Neural progenitor cell (in vitro differentiated cells): ENCODE measurements around the gene VPS37B. TPM values are rescaled to one million over a fixed set of nuclear protein-coding genes. Genes with fewer than 3 reads are reported as not detected.

Source experiments
- DNase-seq: peaks from one replicate; pipeline ENCODE4 v3.0.0-alpha.2; 2016; ENCODE audit warnings: low spot score
- H2AFZ ChIP-seq: fragments of 200-600 bp; sonication (generic); replicated peaks from 2 replicates; pipeline ENCODE4 v1.6.1; 2016; ENCODE audit warnings: antibody characterized with exemption
- H3F3A ChIP-seq: fragments of 200-600 bp; sonication (generic); 2 replicates; pipeline ENCODE4 v1.6.1; 2016; ENCODE audit warnings: antibody characterized with exemption, low read depth
- H3K27ac ChIP-seq: fragments of 200-600 bp; sonication (generic); 2 replicates; pipeline ENCODE4 v1.5.1; 2016; ENCODE audit warnings: mild to moderate bottlenecking
- H3K27me3 ChIP-seq: fragments of 200-600 bp; sonication (generic); 2 replicates; pipeline ENCODE4 v1.6.1; 2016; ENCODE audit warnings: mild to moderate bottlenecking, moderate library complexity
- H3K36me3 ChIP-seq: fragments of 200-600 bp; sonication (generic); 2 replicates; pipeline ENCODE4 v1.5.1; 2016
- H3K4me1 ChIP-seq: fragments of 200-600 bp; sonication (generic); 2 replicates; pipeline ENCODE4 v1.6.1; 2016; ENCODE audit warnings: mixed run types
- H3K4me2 ChIP-seq: fragments of 200-600 bp; sonication (generic); 2 replicates; pipeline ENCODE4 v1.6.1; 2016
- H3K4me3 ChIP-seq: fragments of 200-600 bp; sonication (generic); 2 replicates; pipeline ENCODE4 v1.5.1; 2016
- H3K79me2 ChIP-seq: fragments of 200-600 bp; sonication (generic); 2 replicates; pipeline ENCODE4 v1.6.1; 2016; ENCODE audit warnings: low read depth
- H3K9ac ChIP-seq: fragments of 200-600 bp; sonication (generic); 2 replicates; pipeline ENCODE4 v1.6.1; 2016
- H3K9me3 ChIP-seq: fragments of 200-600 bp; sonication (generic); 2 replicates; pipeline ENCODE4 v1.5.1; 2016; ENCODE audit warnings: low read depth
- H4K20me1 ChIP-seq: fragments of 200-600 bp; sonication (generic); 2 replicates; pipeline ENCODE4 v1.6.1; 2016; ENCODE audit warnings: low read depth
- H3K27ac Mint-ChIP-seq: 3 replicates; pipeline ENCODE4 v1.8.0; 2021; ENCODE audit warnings: mixed read lengths
- H3K27me3 Mint-ChIP-seq: 2 replicates; pipeline ENCODE4 v1.8.0; 2022; ENCODE audit warnings: low read depth, mild to moderate bottlenecking, inconsistent platforms, moderate library complexity, mixed read lengths; ENCODE audit not compliant: insufficient read depth
- H3K36me3 Mint-ChIP-seq: 3 replicates; pipeline ENCODE4 v1.8.0; 2021; ENCODE audit warnings: mixed read lengths
- H3K4me1 Mint-ChIP-seq: 3 replicates; pipeline ENCODE4 v1.8.0; 2021; ENCODE audit warnings: mixed read lengths
- H3K4me3 Mint-ChIP-seq: 3 replicates; pipeline ENCODE4 v1.8.0; 2021; ENCODE audit warnings: mild to moderate bottlenecking, moderate library complexity, mixed read lengths
- H3K9me3 Mint-ChIP-seq: 3 replicates; pipeline ENCODE4 v1.8.0; 2020; ENCODE audit warnings: mixed read lengths
- CTCF ChIP-seq: fragments of 200-600 bp; sonication (generic); IDR thresholded peaks from 2 replicates; pipeline ENCODE4 v1.5.1; 2017; ENCODE audit warnings: antibody characterized with exemption, mild to moderate bottlenecking
- EZH2 ChIP-seq: fragments of 200-600 bp; sonication (generic); IDR thresholded peaks from 2 replicates; pipeline ENCODE4 v1.6.1; 2017; ENCODE audit warnings: antibody characterized with exemption, mild to moderate bottlenecking, moderate library complexity
- EZH2phosphoT487 ChIP-seq: fragments of 200-600 bp; sonication (generic); IDR thresholded peaks from 2 replicates; pipeline ENCODE4 v1.6.1; 2017; ENCODE audit warnings: antibody characterized with exemption
- total RNA-seq: library from RNA; depleted of rRNA; stranded (reverse); fragments of >200 nt; gene quantifications from 2 replicates; pipeline ENCODE4 v1.2.3, GENCODE V29; 2015; ENCODE audit warnings: low replicate concordance

Gene VPS37B
- total RNA-seq, 1 donor from 2014 or later = 19.4 TPM

- no peak overlapping the region for H3K9ac ChIP-seq
- Mint-ChIP-seq H3K9me3 (no peaks in the 10 kb centered on the region), H3K4me3 (peak overlapping the region; percentile 70), H3K4me1 (peaks cover 81% of the 10 kb centered on the region), H3K36me3 (peaks cover 2% of the 10 kb centered on the region), H3K27ac (peak overlapping the region; percentile 81), H3K27me3 (peaks cover 11% of the 10 kb centered on the region)
- peaks cover 82% of the 10 kb centered on the region for H4K20me1 ChIP-seq
- H3F3A ChIP-seq = peaks cover 29% of the 10 kb centered on the region
- H3K36me3 ChIP-seq = no peaks in the 10 kb centered on the region
- peak; percentile 64 for DNase-seq
- peak overlapping the region; percentile 72 for H3K4me2 ChIP-seq
- peaks cover 81% of the 10 kb centered on the region for H3K79me2 ChIP-seq
- peak overlapping the region; percentile 40 for H3K27ac ChIP-seq
- peaks cover 53% of the 10 kb centered on the region for H3K4me1 ChIP-seq
- H3K27me3 ChIP-seq = peaks cover 42% of the 10 kb centered on the region
- H2AFZ ChIP-seq = no peak overlapping the region
- H3K9me3 ChIP-seq = no peaks in the 10 kb centered on the region
- TF ChIP-seq CTCF = no peak
- no peak for TF ChIP-seq EZH2
- TF ChIP-seq EZH2phosphoT487 = no peak
- H3K4me3 ChIP-seq = peak overlapping the region; percentile 34
Observed at GRCh38 chr12:122891661-122892525, 4.0 kb downstream of the VPS37B start.

- H3K4me3 Mint-ChIP-seq = peak overlapping the region; percentile 17
- Histone ChIP-seq H3K79me2 (peaks cover 89% of the 10 kb centered on the region), H3K4me3 (no peak overlapping the region), H2AFZ (no peak overlapping the region), H3K4me1 (peaks cover 53% of the 10 kb centered on the region), H3K9ac (no peak overlapping the region), H3K36me3 (no peaks in the 10 kb centered on the region), H3K27ac (no peak overlapping the region), H3K9me3 (no peaks in the 10 kb centered on the region), H3F3A (peaks cover 21% of the 10 kb centered on the region), H3K4me2 (no peak overlapping the region), H3K27me3 (peaks cover 25% of the 10 kb centered on the region), H4K20me1 (peaks cover 95% of the 10 kb centered on the region)
- peak overlapping the region; percentile 85 for H3K27ac Mint-ChIP-seq
- H3K27me3 Mint-ChIP-seq = peaks cover 4% of the 10 kb centered on the region
- peaks cover 2% of the 10 kb centered on the region for H3K36me3 Mint-ChIP-seq
- no peak for TF ChIP-seq EZH2
- TF ChIP-seq CTCF = no peak
- no peak for TF ChIP-seq EZH2phosphoT487
- H3K4me1 Mint-ChIP-seq = peaks cover 73% of the 10 kb centered on the region
- H3K9me3 Mint-ChIP-seq = no peaks in the 10 kb centered on the region
- DNase-seq = no peak
Observed at GRCh38 chr12:122889761-122890520, 6.0 kb downstream of the VPS37B start.

- no peaks in the 10 kb centered on the region for H3K36me3 ChIP-seq
- H3K79me2 ChIP-seq = peaks cover 89% of the 10 kb centered on the region
- Mint-ChIP-seq H3K36me3 (peaks cover 1% of the 10 kb centered on the region), H3K27ac (peak overlapping the region; percentile 74), H3K4me1 (peaks cover 62% of the 10 kb centered on the region), H3K27me3 (no peaks in the 10 kb centered on the region), H3K9me3 (no peaks in the 10 kb centered on the region), H3K4me3 (no peak overlapping the region)
- H4K20me1 ChIP-seq = peaks cover 95% of the 10 kb centered on the region
- H3K4me3 ChIP-seq = no peak overlapping the region
- peaks cover 21% of the 10 kb centered on the region for H3F3A ChIP-seq
- peaks cover 43% of the 10 kb centered on the region for H3K4me1 ChIP-seq
- H3K9ac ChIP-seq = no peak overlapping the region
- peak; percentile 26 for DNase-seq
- H3K4me2 ChIP-seq = peak overlapping the region; percentile 23
- TF ChIP-seq CTCF = no peak
- no peak for TF ChIP-seq EZH2phosphoT487
- TF ChIP-seq EZH2 = no peak
- no peak overlapping the region for H2AFZ ChIP-seq
- H3K27ac ChIP-seq = no peak overlapping the region
- H3K27me3 ChIP-seq = peaks cover 20% of the 10 kb centered on the region
- no peaks in the 10 kb centered on the region for H3K9me3 ChIP-seq
Observed at GRCh38 chr12:122888232-122888752, 7.6 kb downstream of the VPS37B start.
